ENCODE results near the gene HINT3.

- TF ChIP-seq POLR2A (IDR thresholded peaks at IDR 0.05) (no peak), POLR2AphosphoS5 (IDR thresholded peaks at IDR 0.05) (no peak)
- TF ChIP-seq, protein P1, sequence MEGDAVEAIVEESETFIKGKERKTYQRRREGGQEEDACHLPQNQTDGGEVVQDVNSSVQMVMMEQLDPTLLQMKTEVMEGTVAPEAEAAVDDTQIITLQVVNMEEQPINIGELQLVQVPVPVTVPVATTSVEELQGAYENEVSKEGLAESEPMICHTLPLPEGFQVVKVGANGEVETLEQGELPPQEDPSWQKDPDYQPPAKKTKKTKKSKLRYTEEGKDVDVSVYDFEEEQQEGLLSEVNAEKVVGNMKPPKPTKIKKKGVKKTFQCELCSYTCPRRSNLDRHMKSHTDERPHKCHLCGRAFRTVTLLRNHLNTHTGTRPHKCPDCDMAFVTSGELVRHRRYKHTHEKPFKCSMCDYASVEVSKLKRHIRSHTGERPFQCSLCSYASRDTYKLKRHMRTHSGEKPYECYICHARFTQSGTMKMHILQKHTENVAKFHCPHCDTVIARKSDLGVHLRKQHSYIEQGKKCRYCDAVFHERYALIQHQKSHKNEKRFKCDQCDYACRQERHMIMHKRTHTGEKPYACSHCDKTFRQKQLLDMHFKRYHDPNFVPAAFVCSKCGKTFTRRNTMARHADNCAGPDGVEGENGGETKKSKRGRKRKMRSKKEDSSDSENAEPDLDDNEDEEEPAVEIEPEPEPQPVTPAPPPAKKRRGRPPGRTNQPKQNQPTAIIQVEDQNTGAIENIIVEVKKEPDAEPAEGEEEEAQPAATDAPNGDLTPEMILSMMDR (IDR thresholded peaks at IDR 0.05): no peak
Observed at GRCh38 chr6:126015863-126016262, 59.3 kb downstream of the HINT3 start.

All from suprapubic skin (tissue), 4 donors.